Measurements from ENCODE around the gene HGF.

Gene HGF

DNA sequence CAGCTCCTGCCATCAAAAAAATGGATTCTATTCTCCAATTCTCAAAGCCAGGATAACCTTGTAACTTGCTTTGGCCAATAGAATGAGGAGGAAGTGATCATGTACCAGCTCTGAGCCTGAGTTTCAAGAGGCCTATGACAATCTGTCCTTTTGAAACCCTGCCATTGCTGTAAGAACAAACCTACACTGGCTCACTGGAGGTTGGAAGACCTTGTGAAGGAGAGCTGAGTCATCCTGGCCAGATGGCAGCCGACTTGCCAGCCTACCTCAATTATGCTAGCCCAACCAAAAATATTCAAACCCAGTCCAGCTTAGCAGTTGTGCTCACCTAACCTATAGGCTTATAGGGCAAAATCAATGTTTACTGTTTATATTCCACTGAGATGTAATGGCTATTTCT lies 93.0 kb downstream of the HGF start:
- in situ Hi-C loops (cut with HindIII; ENCODE audit: low pct_ligation_motif_present, low sequenced_read_pairs): no loop called here
- Histone ChIP-seq H3K4me3 (ENCODE audit: low read depth, low read length) (no peak overlapping the region), H3K36me3 (replicated peaks) (no peaks in the 10 kb centered on the region), H3K27ac (peak overlapping the region; percentile 19), H3K27me3 (replicated peaks) (no peaks in the 10 kb centered on the region)
- TF ChIP-seq, protein P1, sequence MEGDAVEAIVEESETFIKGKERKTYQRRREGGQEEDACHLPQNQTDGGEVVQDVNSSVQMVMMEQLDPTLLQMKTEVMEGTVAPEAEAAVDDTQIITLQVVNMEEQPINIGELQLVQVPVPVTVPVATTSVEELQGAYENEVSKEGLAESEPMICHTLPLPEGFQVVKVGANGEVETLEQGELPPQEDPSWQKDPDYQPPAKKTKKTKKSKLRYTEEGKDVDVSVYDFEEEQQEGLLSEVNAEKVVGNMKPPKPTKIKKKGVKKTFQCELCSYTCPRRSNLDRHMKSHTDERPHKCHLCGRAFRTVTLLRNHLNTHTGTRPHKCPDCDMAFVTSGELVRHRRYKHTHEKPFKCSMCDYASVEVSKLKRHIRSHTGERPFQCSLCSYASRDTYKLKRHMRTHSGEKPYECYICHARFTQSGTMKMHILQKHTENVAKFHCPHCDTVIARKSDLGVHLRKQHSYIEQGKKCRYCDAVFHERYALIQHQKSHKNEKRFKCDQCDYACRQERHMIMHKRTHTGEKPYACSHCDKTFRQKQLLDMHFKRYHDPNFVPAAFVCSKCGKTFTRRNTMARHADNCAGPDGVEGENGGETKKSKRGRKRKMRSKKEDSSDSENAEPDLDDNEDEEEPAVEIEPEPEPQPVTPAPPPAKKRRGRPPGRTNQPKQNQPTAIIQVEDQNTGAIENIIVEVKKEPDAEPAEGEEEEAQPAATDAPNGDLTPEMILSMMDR (IDR thresholded peaks at IDR 0.05; ENCODE audit: low read depth, low read length, missing control alignments): no peak
- DNase-seq: peak; percentile 14

DNA sequence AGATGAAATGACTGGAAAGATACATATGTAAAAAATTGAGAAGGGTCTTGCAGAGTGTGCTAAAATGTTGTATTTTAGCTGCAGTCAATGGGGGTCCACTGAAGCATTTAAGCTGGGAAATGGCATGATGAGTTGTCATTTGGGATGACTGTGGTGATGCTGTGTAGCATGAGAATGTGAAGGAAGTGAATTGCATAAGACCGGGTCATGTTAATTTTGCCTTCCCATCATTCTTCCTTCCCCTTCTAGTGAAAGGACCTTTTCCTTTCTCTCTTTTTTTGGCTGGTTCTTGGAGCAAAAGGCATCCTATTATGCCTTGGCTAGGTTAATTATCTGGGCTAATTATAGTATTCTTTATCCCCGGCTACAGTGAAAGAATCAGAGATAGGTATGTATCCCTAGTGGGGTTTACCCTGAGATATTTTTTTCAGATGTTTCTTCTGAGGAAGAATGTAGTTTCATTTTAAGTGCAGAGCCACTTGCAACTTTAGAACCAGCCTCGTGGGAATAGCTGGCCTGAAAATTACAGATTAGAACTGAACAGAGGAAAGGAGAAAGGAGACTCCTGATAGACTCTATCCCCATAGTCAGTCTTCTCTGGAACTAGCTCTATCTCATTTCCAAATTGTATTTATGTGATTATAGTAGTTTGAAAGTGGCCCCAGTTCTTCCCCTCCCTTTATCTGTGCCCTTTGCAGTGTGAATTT lies 93.6 kb downstream of the HGF start:
- Histone ChIP-seq H3K36me3 (replicated peaks) (no peaks in the 10 kb centered on the region), H3K4me3 (ENCODE audit: low read depth, low read length) (no peak overlapping the region), H3K27ac (peak overlapping the region; percentile 19), H3K27me3 (replicated peaks) (no peaks in the 10 kb centered on the region)
- DNase-seq: peak; percentile 29
- TF ChIP-seq, protein P1 (IDR thresholded peaks at IDR 0.05; ENCODE audit: low read depth, low read length, missing control alignments): no peak
- in situ Hi-C loops (cut with HindIII; ENCODE audit: low pct_ligation_motif_present, low sequenced_read_pairs): no loop called here

DNA sequence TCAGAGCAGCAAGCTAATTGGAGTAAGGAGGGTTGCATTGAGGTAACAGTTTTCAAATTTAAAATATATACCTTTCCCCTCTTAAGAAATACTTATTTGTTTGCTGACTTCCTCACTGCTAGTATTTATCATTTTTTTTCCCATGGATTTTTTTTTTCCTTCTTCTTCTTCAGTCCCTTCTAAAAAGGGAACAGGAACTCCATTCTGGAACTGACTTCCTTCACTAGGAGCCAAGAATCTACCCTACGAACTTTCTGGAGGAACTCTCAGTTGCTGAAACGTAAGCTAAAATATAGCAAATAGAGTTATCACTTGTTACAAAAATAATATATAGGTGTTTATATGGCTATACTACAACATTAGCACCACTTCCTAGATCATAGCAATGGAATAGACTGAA lies 95.4 kb downstream of the HGF start:
- no peak for DNase-seq
- Histone ChIP-seq H3K36me3 (replicated peaks) (no peaks in the 10 kb centered on the region), H3K27ac (no peak overlapping the region), H3K4me3 (ENCODE audit: low read depth, low read length) (no peak overlapping the region), H3K27me3 (replicated peaks) (no peaks in the 10 kb centered on the region)
- TF ChIP-seq, protein P1 (IDR thresholded peaks at IDR 0.05; ENCODE audit: low read depth, low read length, missing control alignments): no peak
- in situ Hi-C loops (cut with HindIII; ENCODE audit: low pct_ligation_motif_present, low sequenced_read_pairs): no loop called here

DNA sequence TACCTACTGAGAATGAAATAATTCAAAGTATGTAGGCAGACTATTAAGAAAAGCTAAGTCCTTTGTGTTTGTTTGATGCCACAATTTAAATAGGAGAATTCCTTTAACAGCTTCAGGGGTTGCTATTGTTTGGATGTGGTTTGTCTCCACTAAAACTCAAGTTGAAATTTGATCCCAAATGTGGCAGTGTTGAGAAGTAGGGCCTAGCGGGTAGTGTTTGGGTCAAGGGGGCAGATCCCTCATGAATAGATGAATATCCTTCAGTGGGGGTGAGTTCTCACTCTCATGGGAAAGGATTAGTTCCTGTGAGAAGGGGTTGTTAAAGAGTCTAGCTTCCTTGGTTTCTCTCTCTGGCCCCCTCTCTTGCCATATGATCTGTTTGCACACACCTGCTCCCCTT lies 97.0 kb downstream of the HGF start:
- Histone ChIP-seq H3K27ac (no peak overlapping the region), H3K27me3 (replicated peaks) (no peaks in the 10 kb centered on the region), H3K4me3 (ENCODE audit: low read depth, low read length) (no peak overlapping the region), H3K36me3 (replicated peaks) (no peaks in the 10 kb centered on the region)
- no peak for DNase-seq
- TF ChIP-seq, protein P1 (IDR thresholded peaks at IDR 0.05; ENCODE audit: low read depth, low read length, missing control alignments): no peak
- in situ Hi-C loops (cut with HindIII; ENCODE audit: low pct_ligation_motif_present, low sequenced_read_pairs): no loop called here

DNA sequence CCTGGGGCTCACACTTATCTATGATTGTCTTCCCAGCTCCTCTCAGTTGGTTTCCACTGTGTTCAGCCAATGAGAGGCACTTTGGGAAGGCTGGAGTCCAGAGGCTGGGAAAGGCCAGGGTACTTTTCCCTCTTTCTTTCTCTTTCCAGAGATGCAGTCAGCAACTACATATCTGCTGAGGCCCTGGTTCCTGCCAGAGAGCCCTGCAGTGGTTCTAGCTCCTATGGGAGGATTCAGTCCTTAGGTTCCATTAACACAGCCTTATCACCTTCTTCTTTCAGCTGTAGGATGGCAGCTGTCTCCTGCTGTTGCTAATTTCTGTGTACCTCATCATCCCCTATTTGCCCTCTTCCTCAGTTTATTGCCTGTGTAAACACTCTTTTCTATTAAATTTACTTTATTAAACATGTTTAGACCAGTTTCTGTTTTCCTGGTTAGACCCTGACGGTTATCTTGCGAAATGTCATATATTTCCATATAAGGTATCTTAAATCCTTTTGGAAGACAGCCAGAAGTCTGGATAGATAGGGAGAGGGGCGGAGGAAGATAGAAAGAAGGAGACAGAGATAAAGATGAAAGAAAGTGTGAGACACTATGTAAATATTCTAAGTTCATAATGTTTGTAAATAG lies 100.3 kb downstream of the HGF start:
- Histone ChIP-seq H3K27ac (no peak overlapping the region), H3K36me3 (replicated peaks) (no peaks in the 10 kb centered on the region), H3K27me3 (replicated peaks) (no peaks in the 10 kb centered on the region), H3K4me3 (ENCODE audit: low read depth, low read length) (no peak overlapping the region)
- in situ Hi-C loops (cut with HindIII; ENCODE audit: low pct_ligation_motif_present, low sequenced_read_pairs): no loop called here
- TF ChIP-seq, protein P1 (IDR thresholded peaks at IDR 0.05; ENCODE audit: low read depth, low read length, missing control alignments): no peak
- no peak for DNase-seq
